LNCAP (cell line): ENCODE data around the gene PRR15L.

ENCODE experiments used
- TF ChIP-seq, protein P1 (sequence below): fragments of 450-650 bp; IDR thresholded peaks from 2 replicates; pipeline ENCODE4 v1.5.1; 2017; ENCODE audit warnings: mild to moderate bottlenecking

The PRR15L gene

GRCh38 chr17:47918991-47919390 is 38.7 kb downstream of the PRR15L start:
- TF ChIP-seq, protein P1, sequence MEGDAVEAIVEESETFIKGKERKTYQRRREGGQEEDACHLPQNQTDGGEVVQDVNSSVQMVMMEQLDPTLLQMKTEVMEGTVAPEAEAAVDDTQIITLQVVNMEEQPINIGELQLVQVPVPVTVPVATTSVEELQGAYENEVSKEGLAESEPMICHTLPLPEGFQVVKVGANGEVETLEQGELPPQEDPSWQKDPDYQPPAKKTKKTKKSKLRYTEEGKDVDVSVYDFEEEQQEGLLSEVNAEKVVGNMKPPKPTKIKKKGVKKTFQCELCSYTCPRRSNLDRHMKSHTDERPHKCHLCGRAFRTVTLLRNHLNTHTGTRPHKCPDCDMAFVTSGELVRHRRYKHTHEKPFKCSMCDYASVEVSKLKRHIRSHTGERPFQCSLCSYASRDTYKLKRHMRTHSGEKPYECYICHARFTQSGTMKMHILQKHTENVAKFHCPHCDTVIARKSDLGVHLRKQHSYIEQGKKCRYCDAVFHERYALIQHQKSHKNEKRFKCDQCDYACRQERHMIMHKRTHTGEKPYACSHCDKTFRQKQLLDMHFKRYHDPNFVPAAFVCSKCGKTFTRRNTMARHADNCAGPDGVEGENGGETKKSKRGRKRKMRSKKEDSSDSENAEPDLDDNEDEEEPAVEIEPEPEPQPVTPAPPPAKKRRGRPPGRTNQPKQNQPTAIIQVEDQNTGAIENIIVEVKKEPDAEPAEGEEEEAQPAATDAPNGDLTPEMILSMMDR, result no peak

- TF ChIP-seq, protein P1, result no peak
Measured at GRCh38 chr17:47918006-47918405, 39.7 kb downstream of the PRR15L start.

GRCh38 chr17:47917581-47917980 is 40.1 kb downstream of the PRR15L start:
- TF ChIP-seq, protein P1, result no peak

DNA sequence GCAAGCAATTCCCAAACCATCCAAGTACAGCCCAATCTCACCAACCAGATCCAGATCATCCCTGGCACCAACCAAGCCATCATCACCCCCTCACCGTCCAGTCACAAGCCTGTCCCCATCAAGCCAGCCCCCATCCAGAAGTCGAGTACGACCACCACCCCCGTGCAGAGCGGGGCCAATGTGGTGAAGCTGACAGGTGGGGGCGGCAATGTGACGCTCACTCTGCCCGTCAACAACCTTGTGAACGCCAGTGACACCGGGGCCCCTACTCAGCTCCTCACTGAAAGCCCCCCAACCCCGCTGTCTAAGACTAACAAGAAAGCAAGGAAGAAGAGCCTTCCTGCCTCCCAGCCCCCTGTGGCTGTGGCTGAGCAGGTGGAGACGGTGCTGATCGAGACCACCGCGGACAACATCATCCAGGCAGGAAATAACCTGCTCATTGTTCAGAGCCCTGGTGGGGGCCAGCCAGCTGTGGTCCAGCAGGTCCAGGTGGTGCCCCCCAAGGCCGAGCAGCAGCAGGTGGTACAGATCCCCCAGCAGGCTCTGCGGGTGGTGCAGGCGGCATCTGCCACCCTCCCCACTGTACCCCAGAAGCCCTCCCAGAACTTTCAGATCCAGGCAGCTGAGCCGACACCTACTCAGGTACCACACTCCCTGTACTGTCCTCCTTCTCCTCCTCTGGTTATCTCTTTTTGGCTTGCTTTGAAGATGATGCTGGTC is 41.0 kb downstream of the PRR15L start:
- TF ChIP-seq, protein P1, result no peak

DNA sequence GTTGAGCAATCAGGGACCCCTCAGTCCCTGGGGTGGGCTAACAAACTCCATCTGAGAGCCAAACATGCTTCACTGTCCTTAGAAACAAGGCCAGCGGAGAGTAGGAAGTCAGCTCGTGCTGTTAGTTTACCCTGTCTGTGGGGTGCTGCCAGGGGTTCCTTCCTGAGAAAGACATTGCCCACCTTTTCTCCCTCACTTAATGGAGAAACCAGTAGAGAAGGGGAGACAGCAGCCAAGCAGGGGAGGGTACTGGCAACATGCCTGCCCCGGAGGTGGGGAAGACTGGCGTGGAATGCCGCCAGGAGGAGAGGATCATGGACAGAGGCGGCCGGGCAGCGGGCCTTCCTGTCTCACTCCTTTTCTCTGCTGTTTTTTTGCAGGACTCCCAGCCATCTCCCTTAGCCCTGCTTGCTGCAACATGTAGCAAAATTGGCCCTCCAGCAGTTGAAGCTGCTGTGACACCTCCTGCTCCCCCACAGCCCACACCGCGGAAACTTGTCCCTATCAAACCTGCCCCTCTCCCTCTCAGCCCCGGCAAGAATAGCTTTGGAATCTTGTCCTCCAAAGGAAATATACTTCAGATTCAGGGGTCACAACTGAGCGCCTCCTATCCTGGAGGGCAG is 41.8 kb downstream of the PRR15L start:
- TF ChIP-seq, protein P1, result no peak

DNA sequence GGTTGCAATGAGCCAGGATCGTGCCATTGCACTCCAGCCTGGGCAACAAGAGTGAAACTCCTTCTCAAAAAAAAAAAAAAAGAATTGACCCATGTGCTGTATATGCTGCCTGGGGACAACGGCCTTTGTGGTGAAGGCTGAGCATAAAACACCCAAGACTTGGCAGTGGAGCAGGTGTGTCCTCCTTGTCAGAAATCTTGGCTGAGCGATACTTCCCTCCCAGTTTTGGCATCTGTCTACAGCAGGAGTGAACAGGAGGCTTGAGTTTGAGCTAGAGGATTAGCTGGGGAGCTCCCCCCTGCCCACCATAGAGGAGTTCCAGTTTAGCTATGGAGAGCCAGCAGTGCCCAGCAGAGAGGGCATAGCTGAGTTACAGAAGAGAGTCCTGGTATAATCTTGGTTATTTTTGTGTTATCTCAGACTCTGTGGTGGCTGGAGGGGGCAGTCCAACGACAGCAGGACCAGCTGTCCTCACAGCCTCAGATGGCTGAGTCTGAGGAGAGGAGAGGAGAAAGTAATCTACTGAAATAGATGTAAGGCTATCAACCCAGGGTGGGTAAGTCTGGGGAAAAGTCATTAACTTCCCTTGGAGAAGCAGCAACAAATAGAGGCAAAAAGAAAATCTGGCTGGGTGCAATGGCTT is 43.3 kb downstream of the PRR15L start:
- TF ChIP-seq, protein P1, result no peak

- TF ChIP-seq, protein P1, result no peak
Measured at GRCh38 chr17:47913050-47913449, 44.6 kb downstream of the PRR15L start.
